Measurements from ENCODE around the gene MAGOH.

The MAGOH gene

GRCh38 chr1:53257454-53258081 lies 19.2 kb upstream of the MAGOH start:
- no peak overlapping the region for H3K4me2 ChIP-seq (ENCODE audit: low read depth, low read length, poor library complexity, severe bottlenecking)
- H3K9ac ChIP-seq (ENCODE audit: low read depth, low read length, poor library complexity, severe bottlenecking), result no peak overlapping the region
- H3K36me3 ChIP-seq (ENCODE audit: insufficient read depth, low read length), result peaks cover 82% of the 10 kb centered on the region
- H3K79me2 ChIP-seq (ENCODE audit: insufficient read depth, low read length), result no peaks in the 10 kb centered on the region
- no peaks in the 10 kb centered on the region for H3K27me3 ChIP-seq (ENCODE audit: insufficient read depth, low read length, poor library complexity, severe bottlenecking)
- no peaks in the 10 kb centered on the region for H4K20me1 ChIP-seq (ENCODE audit: insufficient read depth, low read length, poor library complexity, severe bottlenecking)
- H3F3A ChIP-seq (ENCODE audit: low read depth), result no peaks in the 10 kb centered on the region
- H3K4me1 ChIP-seq (ENCODE audit: insufficient read depth, low read length, poor library complexity, severe bottlenecking), result no peaks in the 10 kb centered on the region
- H3K9me3 ChIP-seq (ENCODE audit: insufficient read depth, low read depth, low read length), result no peaks in the 10 kb centered on the region
- H3K9me2 ChIP-seq (replicated peaks; ENCODE audit: low read depth, low read length), result no peaks in the 10 kb centered on the region
- H3K4me3 ChIP-seq (ENCODE audit: low read length, poor library complexity, severe bottlenecking), result no peak overlapping the region
- H2AFZ ChIP-seq (ENCODE audit: low read length), result no peak overlapping the region
- no peak for TF ChIP-seq EZH2phosphoT487 (IDR thresholded peaks at IDR 0.05; ENCODE audit: borderline replicate concordance)
- no peak for TF ChIP-seq CTCF (conservative IDR thresholded peaks at IDR 0.05; ENCODE audit: low read length)

GRCh38 chr1:53256511-53257453 lies 18.5 kb upstream of the MAGOH start:
- peaks cover 74% of the 10 kb centered on the region for H3K36me3 ChIP-seq (ENCODE audit: insufficient read depth, low read length)
- no peaks in the 10 kb centered on the region for H3K27me3 ChIP-seq (ENCODE audit: insufficient read depth, low read length, poor library complexity, severe bottlenecking)
- no peaks in the 10 kb centered on the region for H3F3A ChIP-seq (ENCODE audit: low read depth)
- no peaks in the 10 kb centered on the region for H3K9me2 ChIP-seq (replicated peaks; ENCODE audit: low read depth, low read length)
- no peak overlapping the region for H3K9ac ChIP-seq (ENCODE audit: low read depth, low read length, poor library complexity, severe bottlenecking)
- no peaks in the 10 kb centered on the region for H4K20me1 ChIP-seq (ENCODE audit: insufficient read depth, low read length, poor library complexity, severe bottlenecking)
- no peak overlapping the region for H2AFZ ChIP-seq (ENCODE audit: low read length)
- H3K79me2 ChIP-seq (ENCODE audit: insufficient read depth, low read length), result no peaks in the 10 kb centered on the region
- H3K4me3 ChIP-seq (ENCODE audit: low read length, poor library complexity, severe bottlenecking), result no peak overlapping the region
- no peak overlapping the region for H3K4me2 ChIP-seq (ENCODE audit: low read depth, low read length, poor library complexity, severe bottlenecking)
- H3K9me3 ChIP-seq (ENCODE audit: insufficient read depth, low read depth, low read length), result no peaks in the 10 kb centered on the region
- H3K4me1 ChIP-seq (ENCODE audit: insufficient read depth, low read length, poor library complexity, severe bottlenecking), result no peaks in the 10 kb centered on the region
- TF ChIP-seq CTCF (conservative IDR thresholded peaks at IDR 0.05; ENCODE audit: low read length) (no peak), EZH2phosphoT487 (IDR thresholded peaks at IDR 0.05; ENCODE audit: borderline replicate concordance) (no peak)

GRCh38 chr1:53255031-53255430 lies 16.7 kb upstream of the MAGOH start:
- Histone ChIP-seq H2AFZ (ENCODE audit: low read length) (no peak overlapping the region), H4K20me1 (ENCODE audit: insufficient read depth, low read length, poor library complexity, severe bottlenecking) (no peaks in the 10 kb centered on the region), H3K9me3 (ENCODE audit: insufficient read depth, low read depth, low read length) (no peaks in the 10 kb centered on the region), H3K9ac (ENCODE audit: low read depth, low read length, poor library complexity, severe bottlenecking) (no peak overlapping the region), H3K4me1 (ENCODE audit: insufficient read depth, low read length, poor library complexity, severe bottlenecking) (no peaks in the 10 kb centered on the region), H3K4me3 (ENCODE audit: low read length, poor library complexity, severe bottlenecking) (no peak overlapping the region), H3K36me3 (ENCODE audit: insufficient read depth, low read length) (peaks cover 72% of the 10 kb centered on the region; the same call in 1 of the 2 replicates), H3K9me2 (replicated peaks; ENCODE audit: low read depth, low read length) (no peaks in the 10 kb centered on the region), H3K27me3 (ENCODE audit: insufficient read depth, low read length, poor library complexity, severe bottlenecking) (no peaks in the 10 kb centered on the region), H3K79me2 (ENCODE audit: insufficient read depth, low read length) (no peaks in the 10 kb centered on the region), H3K4me2 (ENCODE audit: low read depth, low read length, poor library complexity, severe bottlenecking) (no peak overlapping the region), H3F3A (ENCODE audit: low read depth) (no peaks in the 10 kb centered on the region)
- no peak for TF ChIP-seq EZH2phosphoT487 (IDR thresholded peaks at IDR 0.05; ENCODE audit: borderline replicate concordance)
- TF ChIP-seq CTCF (conservative IDR thresholded peaks at IDR 0.05; ENCODE audit: low read length), result no peak; the same call in 1 of the 2 replicates

All from Loucy (cell line).